ENCODE measurements around the gene SSBP3.

The SSBP3 gene

DNA sequence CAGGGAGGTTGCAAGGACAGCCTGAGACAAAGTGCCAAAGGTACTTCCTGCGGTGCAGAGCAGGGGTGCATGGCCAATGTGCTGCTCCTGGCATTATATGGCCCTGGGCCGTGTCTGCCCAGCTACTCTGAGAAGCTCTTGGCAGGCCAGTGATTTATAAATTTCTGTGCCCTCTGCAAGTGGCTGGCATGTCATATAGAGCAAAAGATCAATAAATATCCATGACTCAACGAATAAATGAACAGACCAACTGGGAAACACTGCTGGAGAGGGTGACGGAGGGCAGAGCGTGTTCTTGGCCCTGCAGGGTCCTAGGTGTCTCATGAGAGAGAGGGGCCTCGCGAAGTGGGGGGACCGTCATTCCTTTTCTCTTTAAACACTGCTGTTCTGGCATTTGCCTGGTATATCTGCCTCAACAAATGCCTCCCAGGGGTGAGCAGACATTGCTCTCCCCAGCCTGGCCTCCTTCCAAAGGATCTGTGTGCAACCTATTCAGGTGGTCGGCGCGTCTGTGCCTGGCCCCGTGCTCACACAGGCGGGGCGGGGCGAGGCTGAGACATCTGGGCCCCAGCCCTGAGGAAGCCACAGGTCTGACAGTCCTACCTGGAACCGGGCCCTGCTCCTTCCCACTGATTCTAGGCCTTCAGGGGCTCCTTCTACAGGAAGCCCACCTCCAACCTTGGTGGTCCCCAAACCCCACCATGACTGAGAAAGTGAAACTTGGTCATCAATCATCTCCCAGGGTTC, 123.9 kb downstream of the SSBP3 start:
- TF ChIP-seq, protein P1, sequence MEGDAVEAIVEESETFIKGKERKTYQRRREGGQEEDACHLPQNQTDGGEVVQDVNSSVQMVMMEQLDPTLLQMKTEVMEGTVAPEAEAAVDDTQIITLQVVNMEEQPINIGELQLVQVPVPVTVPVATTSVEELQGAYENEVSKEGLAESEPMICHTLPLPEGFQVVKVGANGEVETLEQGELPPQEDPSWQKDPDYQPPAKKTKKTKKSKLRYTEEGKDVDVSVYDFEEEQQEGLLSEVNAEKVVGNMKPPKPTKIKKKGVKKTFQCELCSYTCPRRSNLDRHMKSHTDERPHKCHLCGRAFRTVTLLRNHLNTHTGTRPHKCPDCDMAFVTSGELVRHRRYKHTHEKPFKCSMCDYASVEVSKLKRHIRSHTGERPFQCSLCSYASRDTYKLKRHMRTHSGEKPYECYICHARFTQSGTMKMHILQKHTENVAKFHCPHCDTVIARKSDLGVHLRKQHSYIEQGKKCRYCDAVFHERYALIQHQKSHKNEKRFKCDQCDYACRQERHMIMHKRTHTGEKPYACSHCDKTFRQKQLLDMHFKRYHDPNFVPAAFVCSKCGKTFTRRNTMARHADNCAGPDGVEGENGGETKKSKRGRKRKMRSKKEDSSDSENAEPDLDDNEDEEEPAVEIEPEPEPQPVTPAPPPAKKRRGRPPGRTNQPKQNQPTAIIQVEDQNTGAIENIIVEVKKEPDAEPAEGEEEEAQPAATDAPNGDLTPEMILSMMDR (IDR thresholded peaks at IDR 0.05; ENCODE audit: extremely low read depth, insufficient read depth, missing control alignments) = no peak
- DNase-seq (ENCODE audit: low spot score) = no peak
- in situ Hi-C loops (cut with MboI; ENCODE audit: low pct_unique_long_range_greater_than_20kb, low sequenced_read_pairs, unreplicated experiment) = no loop called here

DNA sequence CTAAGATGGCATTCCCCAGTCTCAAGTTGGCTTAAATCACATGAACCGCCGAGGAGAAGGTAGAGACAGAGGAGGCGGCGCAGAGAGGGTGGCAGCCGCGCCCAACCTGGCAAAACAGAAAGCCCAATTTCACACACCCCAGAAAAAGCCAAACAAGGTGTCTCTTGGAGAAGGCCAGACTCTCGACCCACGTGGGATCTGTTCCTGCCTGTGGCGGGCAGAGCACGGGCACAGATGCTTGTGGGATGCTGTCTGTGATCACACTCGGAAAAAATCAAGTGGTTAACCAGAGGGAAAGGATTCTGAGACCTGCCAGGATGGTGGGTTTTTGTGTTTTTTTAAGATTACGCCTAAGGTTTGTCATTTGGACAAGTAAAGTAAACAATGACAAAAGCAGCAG, 125.5 kb downstream of the SSBP3 start:
- in situ Hi-C loops (cut with MboI; ENCODE audit: low pct_unique_long_range_greater_than_20kb, low sequenced_read_pairs, unreplicated experiment) = no loop called here
- TF ChIP-seq, protein P1 (IDR thresholded peaks at IDR 0.05; ENCODE audit: extremely low read depth, insufficient read depth, missing control alignments) = no peak
- DNase-seq (ENCODE audit: low spot score) = no peak

DNA sequence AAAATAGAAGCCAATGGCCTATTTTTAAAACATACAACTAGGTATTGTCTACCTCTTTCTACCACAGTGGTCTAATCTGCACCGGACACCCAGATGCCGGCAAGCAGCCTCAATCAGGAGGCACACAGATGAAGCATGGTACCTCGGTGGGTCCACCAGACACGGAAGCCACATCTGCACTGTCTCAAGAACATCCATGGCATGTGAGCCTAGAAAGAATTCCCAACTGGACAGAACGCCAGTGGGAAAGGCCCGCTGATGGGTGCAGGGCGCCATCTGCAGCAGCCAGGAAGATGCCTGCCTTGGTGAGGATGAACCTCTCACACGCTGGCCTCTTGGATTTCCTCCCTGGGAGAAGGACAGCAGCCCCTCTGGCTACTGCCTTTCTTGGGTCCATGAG, 126.7 kb downstream of the SSBP3 start:
- TF ChIP-seq, protein P1 (IDR thresholded peaks at IDR 0.05; ENCODE audit: extremely low read depth, insufficient read depth, missing control alignments) = no peak

DNA sequence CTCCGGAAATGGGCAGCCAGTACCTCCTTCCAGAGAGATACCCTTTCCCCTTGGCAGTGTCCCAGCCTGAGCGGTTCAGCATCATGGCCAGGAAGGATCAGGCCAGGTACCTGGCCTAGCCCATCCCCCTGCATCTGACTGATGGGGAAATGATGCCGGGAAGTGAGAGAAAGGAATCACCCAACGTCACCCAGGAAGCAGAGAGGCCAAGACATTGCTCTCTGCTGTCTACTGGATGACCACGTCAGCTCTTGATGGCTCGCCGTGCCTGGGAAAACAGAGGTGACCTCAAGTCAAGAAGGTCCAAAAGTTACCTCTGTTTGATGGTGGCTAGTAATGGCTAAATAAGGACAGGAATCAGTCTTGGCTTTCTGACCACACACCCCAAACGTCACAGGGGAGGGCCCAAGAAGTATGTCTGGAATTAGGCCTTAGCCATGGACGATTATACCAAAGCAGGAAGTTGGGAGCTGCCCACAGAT, 127.2 kb downstream of the SSBP3 start:
- no peak for DNase-seq (ENCODE audit: low spot score)
- TF ChIP-seq, protein P1 (IDR thresholded peaks at IDR 0.05; ENCODE audit: extremely low read depth, insufficient read depth, missing control alignments) = no peak
- in situ Hi-C loops (cut with MboI; ENCODE audit: low pct_unique_long_range_greater_than_20kb, low sequenced_read_pairs, unreplicated experiment) = no loop called here

More for the DNA sequence above, 126.7 kb downstream of the SSBP3 start:
- in situ Hi-C loops (cut with MboI; ENCODE audit: low pct_unique_long_range_greater_than_20kb, low sequenced_read_pairs, unreplicated experiment) = no loop called here
- DNase-seq (ENCODE audit: low spot score) = no peak

DNA sequence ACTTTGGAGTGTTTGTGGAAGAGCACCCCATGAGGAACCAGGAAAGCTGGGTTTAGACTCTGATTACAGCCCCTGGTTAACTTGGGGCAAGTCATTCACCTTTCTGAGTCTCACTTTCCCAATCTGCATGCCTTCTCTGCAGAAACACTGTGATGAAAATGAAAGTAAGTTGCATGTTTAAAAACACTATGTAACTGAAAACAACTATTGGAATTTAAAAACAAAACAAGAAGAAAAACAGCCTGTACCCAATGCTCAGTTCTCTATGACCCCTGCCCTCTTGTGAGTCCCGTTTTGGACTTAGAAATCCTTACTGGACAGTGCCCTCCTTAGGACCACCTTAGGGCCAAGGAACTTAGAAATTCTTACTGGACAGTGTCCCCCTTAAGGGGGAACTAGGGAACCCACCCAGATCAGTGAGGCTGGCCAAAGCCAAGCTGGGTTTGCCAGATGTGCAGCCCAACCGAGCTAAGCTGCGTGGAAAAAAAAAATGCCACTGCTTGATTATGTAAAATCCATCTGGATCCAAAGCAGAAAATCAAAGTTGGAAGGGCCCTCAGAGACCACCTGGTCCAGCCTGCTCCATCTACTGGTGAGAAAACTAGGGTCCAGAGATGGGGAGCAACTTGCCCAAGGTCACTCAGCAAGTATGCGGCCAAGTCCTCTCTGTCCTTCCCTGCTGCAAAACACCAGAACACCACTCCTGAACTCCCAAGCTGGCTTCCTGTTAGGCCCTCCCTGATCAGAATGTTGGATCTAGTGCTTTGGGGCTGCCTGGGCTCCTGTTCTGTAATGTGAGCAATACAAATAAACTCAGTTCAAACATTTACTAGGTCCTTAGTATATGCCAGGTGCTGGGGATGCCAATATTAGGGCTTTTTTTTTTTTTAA, 128.5 kb downstream of the SSBP3 start:
- peak; percentile 50 for DNase-seq (ENCODE audit: low spot score)
- in situ Hi-C loops (cut with MboI; ENCODE audit: low pct_unique_long_range_greater_than_20kb, low sequenced_read_pairs, unreplicated experiment) = no loop called here
- TF ChIP-seq, protein P1 (IDR thresholded peaks at IDR 0.05; ENCODE audit: extremely low read depth, insufficient read depth, missing control alignments) = no peak

DNA sequence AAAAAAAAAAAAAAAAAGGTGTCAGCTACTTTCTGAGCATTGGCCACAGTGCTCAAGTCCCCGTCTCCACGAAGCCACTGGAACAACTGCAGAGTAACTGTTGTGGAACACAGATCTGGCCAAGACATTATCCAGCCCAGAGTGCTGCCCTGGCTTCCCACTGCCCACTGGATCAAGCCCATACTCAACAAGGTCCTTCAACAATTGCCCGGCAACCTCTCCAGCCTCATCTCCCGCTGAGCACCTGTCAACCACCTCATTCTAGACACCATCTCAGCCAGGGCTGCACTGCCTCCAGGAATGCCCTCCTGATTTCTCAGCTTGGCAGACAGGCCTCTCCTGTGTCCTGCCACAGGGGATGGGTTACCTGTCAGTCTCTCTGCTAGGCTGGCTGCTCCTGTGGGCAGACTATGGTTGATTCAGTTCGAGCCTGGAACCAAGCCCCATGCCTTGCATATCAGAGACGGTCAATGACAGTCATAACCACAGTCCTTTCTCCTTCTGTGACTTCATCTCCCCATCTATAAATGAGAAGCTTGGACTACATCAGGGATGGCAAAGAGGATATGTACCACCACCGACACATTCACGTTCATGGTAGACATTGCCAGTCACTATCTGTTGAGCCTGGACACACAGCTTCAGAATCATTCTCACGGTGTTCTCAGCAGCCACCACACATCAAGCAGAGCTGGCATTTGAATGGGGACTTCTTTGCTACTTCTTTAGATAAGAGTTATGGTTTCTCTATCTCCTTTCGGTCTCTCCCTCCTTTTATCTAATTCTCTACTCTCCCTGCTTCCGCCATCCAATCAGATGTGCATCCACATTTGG, 129.4 kb downstream of the SSBP3 start:
- TF ChIP-seq, protein P1 (IDR thresholded peaks at IDR 0.05; ENCODE audit: extremely low read depth, insufficient read depth, missing control alignments) = no peak
- in situ Hi-C loops (cut with MboI; ENCODE audit: low pct_unique_long_range_greater_than_20kb, low sequenced_read_pairs, unreplicated experiment) = no loop called here
- DNase-seq (ENCODE audit: low spot score) = no peak

Data from GM13977 (cell line).